ENCODE measurements around the gene NSG1. TPM values are rescaled to one million over a fixed set of nuclear protein-coding genes. Genes with fewer than 3 reads are reported as not detected.

NSG1 gene
- total and polyA plus RNA-seq, 4 donors, result 0.39 to 22.4 (median 1.6) TPM

- peaks cover 0 to 1% (median 0%) of the 10 kb centered on the region in 4 donors for H3K9me3 ChIP-seq (ENCODE audit: control insufficient read depth in 4 of 4, insufficient read depth in 3 of 4, low read length in 3 of 4)
- peaks cover 0 to 18% (median 7%) of the 10 kb centered on the region in 5 donors for H3K4me1 ChIP-seq (ENCODE audit: control insufficient read depth in 5 of 5, insufficient read depth in 5 of 5, low read length in 5 of 5)
- no peak for TF ChIP-seq CTCF (IDR thresholded peaks at IDR 0.05; ENCODE audit: control extremely low read depth, extremely low read depth)
- no peak overlapping the region for H3K4me3 ChIP-seq
- H3K27me3 ChIP-seq (ENCODE audit: control insufficient read depth in 3 of 3, insufficient read depth in 3 of 3, low read length in 2 of 3), result no peaks in the 10 kb centered on the region
- ATAC-seq (ENCODE audit: insufficient read depth, low FRiP score) (no peak), DNase-seq (no peak)
- H3K36me3 ChIP-seq (ENCODE audit: control insufficient read depth in 4 of 4, insufficient read depth in 4 of 4, low read length in 4 of 4), result peaks cover 3 to 32% (median 11%) of the 10 kb centered on the region in 4 donors
- 92 to 98% methylated on average over 2 of the region's 2 CpGs for WGBS, 2 donors
- no peak overlapping the region for H3K9ac ChIP-seq (ENCODE audit: insufficient read depth in 1 of 2, low read length in 2 of 2)
- no peak overlapping the region for H3K27ac ChIP-seq (ENCODE audit: low read depth in 1 of 2, low read length in 1 of 2)
These were observed 49.4 kb downstream of the NSG1 start for GRCh38 chr4:4436244-4436823.

- Histone ChIP-seq H3K9me3 (ENCODE audit: control insufficient read depth in 4 of 4, insufficient read depth in 3 of 4, low read length in 3 of 4) (peaks cover 0 to 1% (median 0%) of the 10 kb centered on the region in 4 donors), H3K36me3 (ENCODE audit: control insufficient read depth in 4 of 4, insufficient read depth in 4 of 4, low read length in 4 of 4) (peaks cover 3 to 25% (median 11%) of the 10 kb centered on the region in 4 donors), H3K27me3 (ENCODE audit: control insufficient read depth in 3 of 3, insufficient read depth in 3 of 3, low read length in 2 of 3) (no peaks in the 10 kb centered on the region), H3K9ac (ENCODE audit: insufficient read depth in 1 of 2, low read length in 2 of 2) (no peak overlapping the region), H3K27ac (ENCODE audit: low read depth in 1 of 2, low read length in 1 of 2) (no peak overlapping the region), H3K4me3 (no peak overlapping the region), H3K4me1 (ENCODE audit: control insufficient read depth in 5 of 5, insufficient read depth in 5 of 5, low read length in 5 of 5) (peaks cover 0 to 18% (median 7%) of the 10 kb centered on the region in 5 donors)
- ATAC-seq (ENCODE audit: insufficient read depth, low FRiP score) (no peak), DNase-seq (no peak)
- no peak for TF ChIP-seq CTCF (IDR thresholded peaks at IDR 0.05; ENCODE audit: control extremely low read depth, extremely low read depth)
- WGBS, 2 donors, result 96% methylated on average over 13 of the region's 13 CpGs
These were observed 51.0 kb downstream of the NSG1 start for GRCh38 chr4:4437798-4438470.

- Histone ChIP-seq H3K4me1 (ENCODE audit: control insufficient read depth in 5 of 5, insufficient read depth in 5 of 5, low read length in 5 of 5) (peaks cover 0 to 18% (median 7%) of the 10 kb centered on the region in 5 donors), H3K27ac (ENCODE audit: low read depth in 1 of 2, low read length in 1 of 2) (no peak overlapping the region), H3K36me3 (ENCODE audit: control insufficient read depth in 4 of 4, insufficient read depth in 4 of 4, low read length in 4 of 4) (peaks cover 3 to 22% (median 11%) of the 10 kb centered on the region in 4 donors), H3K9me3 (ENCODE audit: control insufficient read depth in 4 of 4, insufficient read depth in 3 of 4, low read length in 3 of 4) (peaks cover 0 to 1% (median 0%) of the 10 kb centered on the region in 4 donors), H3K4me3 (no peak overlapping the region), H3K27me3 (ENCODE audit: control insufficient read depth in 3 of 3, insufficient read depth in 3 of 3, low read length in 2 of 3) (no peaks in the 10 kb centered on the region), H3K9ac (ENCODE audit: insufficient read depth in 1 of 2, low read length in 2 of 2) (no peak overlapping the region)
- no peak for TF ChIP-seq CTCF (IDR thresholded peaks at IDR 0.05; ENCODE audit: control extremely low read depth, extremely low read depth)
- no peak for DNase-seq
- ATAC-seq (ENCODE audit: insufficient read depth, low FRiP score), result no peak
These were observed 52.0 kb downstream of the NSG1 start for GRCh38 chr4:4438891-4439290.

Data from lung (tissue), 12 donors.